ENCODE data around the gene RNF113A.
"Not testable (repeated sequence)": the region's sequence is repeated elsewhere in the genome, so short reads cannot be mapped to it uniquely, and the experiment has no call there.

DNA sequence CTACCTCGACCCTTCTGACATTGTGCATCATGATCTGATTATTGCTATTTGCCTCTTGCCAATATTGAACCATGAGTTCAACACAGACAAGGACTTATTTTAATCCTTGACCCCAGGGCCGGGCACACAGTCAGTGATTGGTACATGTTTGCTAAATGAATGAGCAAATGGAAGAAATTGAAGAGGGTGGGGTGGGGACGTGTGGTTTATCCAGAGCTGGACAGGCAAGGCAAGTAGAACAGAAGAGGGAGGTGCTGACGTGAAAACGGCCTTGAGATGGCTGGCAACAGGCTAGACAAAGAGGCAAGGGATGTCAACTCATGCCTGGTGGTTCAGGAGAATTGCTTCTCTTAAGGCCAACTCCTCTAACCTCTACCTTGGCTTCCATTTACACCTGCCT lies 47.3 kb downstream of the RNF113A start:
- TF ChIP-seq, protein P1, sequence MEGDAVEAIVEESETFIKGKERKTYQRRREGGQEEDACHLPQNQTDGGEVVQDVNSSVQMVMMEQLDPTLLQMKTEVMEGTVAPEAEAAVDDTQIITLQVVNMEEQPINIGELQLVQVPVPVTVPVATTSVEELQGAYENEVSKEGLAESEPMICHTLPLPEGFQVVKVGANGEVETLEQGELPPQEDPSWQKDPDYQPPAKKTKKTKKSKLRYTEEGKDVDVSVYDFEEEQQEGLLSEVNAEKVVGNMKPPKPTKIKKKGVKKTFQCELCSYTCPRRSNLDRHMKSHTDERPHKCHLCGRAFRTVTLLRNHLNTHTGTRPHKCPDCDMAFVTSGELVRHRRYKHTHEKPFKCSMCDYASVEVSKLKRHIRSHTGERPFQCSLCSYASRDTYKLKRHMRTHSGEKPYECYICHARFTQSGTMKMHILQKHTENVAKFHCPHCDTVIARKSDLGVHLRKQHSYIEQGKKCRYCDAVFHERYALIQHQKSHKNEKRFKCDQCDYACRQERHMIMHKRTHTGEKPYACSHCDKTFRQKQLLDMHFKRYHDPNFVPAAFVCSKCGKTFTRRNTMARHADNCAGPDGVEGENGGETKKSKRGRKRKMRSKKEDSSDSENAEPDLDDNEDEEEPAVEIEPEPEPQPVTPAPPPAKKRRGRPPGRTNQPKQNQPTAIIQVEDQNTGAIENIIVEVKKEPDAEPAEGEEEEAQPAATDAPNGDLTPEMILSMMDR (IDR thresholded peaks at IDR 0.05) = not testable (repeated sequence)
- not testable (repeated sequence) for TF ChIP-seq POLR2A (IDR thresholded peaks at IDR 0.05); EP300 (IDR thresholded peaks at IDR 0.05; ENCODE audit: low read depth); POLR2AphosphoS5 (IDR thresholded peaks at IDR 0.05)
